ENCODE measurements around the gene NGEF. TPM values are rescaled to one million over a fixed set of nuclear protein-coding genes. Genes with fewer than 3 reads are reported as not detected.

NGEF gene
- polyA plus RNA-seq, 3 donors, result not detected

GRCh38 chr2:232873292-232873908 lies 139.7 kb downstream of the NGEF start:
- Histone ChIP-seq H3K27ac (ENCODE audit: low read depth in 1 of 2, low read length in 2 of 2) (no peak overlapping the region), H3K4me2 (replicated peaks; ENCODE audit: extremely low read depth, low read length, poor library complexity, severe bottlenecking) (no peak overlapping the region), H3K27me3 (ENCODE audit: control insufficient read depth in 2 of 2, insufficient read depth in 2 of 2, low read length in 2 of 2) (peaks cover 8 to 24% of the 10 kb centered on the region in 2 donors), H3K9me3 (replicated peaks in 1 of 2; ENCODE audit: control insufficient read depth in 1 of 2, insufficient read depth in 1 of 2, low read length in 2 of 2) (no peaks in the 10 kb centered on the region), H3K79me2 (ENCODE audit: insufficient read depth, low read length) (no peaks in the 10 kb centered on the region), H3K36me3 (replicated peaks in 1 of 2; ENCODE audit: control insufficient read depth in 1 of 2, insufficient read depth in 2 of 2, low read length in 2 of 2) (no peaks in the 10 kb centered on the region), H4K20me1 (ENCODE audit: insufficient read depth, low read length) (no peaks in the 10 kb centered on the region), H3K9ac (ENCODE audit: insufficient read depth, low read length, poor library complexity, severe bottlenecking) (no peak overlapping the region), H2AFZ (ENCODE audit: insufficient read depth, low read depth, low read length, poor library complexity, severe bottlenecking) (no peak overlapping the region), H3K4me3 (replicated peaks in 1 of 3; ENCODE audit: low read depth in 2 of 3, low read length in 3 of 3) (no peak overlapping the region), H3K4me1 (ENCODE audit: control insufficient read depth in 1 of 2, insufficient read depth in 2 of 2, low read length in 2 of 2) (peaks cover 17 to 30% of the 10 kb centered on the region in 2 donors)
- intact Hi-C loops (cut with micrococcal nuclease), result no loop called here
- peaks cover 0 to 7% (median 0%) of the 10 kb centered on the region in 7 donors for H3K9me3 Mint-ChIP-seq
- H3K4me1 Mint-ChIP-seq, result peaks cover 22% of the 10 kb centered on the region
- H3K27me3 Mint-ChIP-seq (ENCODE audit: low read depth in 3 of 3), result peaks cover 29 to 39% (median 32%) of the 10 kb centered on the region in 3 donors
- no peak for DNase-seq
- 98% methylated on average over 14 of the region's 14 CpGs for WGBS (ENCODE audit: insufficient coverage)
- no peak overlapping the region for H3K27ac Mint-ChIP-seq
- no peak overlapping the region for H3K4me3 Mint-ChIP-seq
- H3K36me3 Mint-ChIP-seq, result no peaks in the 10 kb centered on the region
- TF ChIP-seq CTCF (IDR thresholded peaks at IDR 0.05), result no peak

- no peak overlapping the region for H3K4me3 Mint-ChIP-seq
- H3K4me1 ChIP-seq (ENCODE audit: control insufficient read depth in 1 of 2, insufficient read depth in 2 of 2, low read length in 2 of 2), result peaks cover 17 to 30% of the 10 kb centered on the region in 2 donors
- no peak for TF ChIP-seq CTCF (IDR thresholded peaks at IDR 0.05)
- no peaks in the 10 kb centered on the region for H4K20me1 ChIP-seq (ENCODE audit: insufficient read depth, low read length)
- peaks cover 0 to 7% (median 0%) of the 10 kb centered on the region in 7 donors for H3K9me3 Mint-ChIP-seq
- no peak overlapping the region for H3K9ac ChIP-seq (ENCODE audit: insufficient read depth, low read length, poor library complexity, severe bottlenecking)
- H3K79me2 ChIP-seq (ENCODE audit: insufficient read depth, low read length), result no peaks in the 10 kb centered on the region
- peaks cover 26 to 33% (median 29%) of the 10 kb centered on the region in 3 donors for H3K27me3 Mint-ChIP-seq (ENCODE audit: low read depth in 3 of 3)
- 97% methylated on average over 9 of the region's 9 CpGs for WGBS (ENCODE audit: insufficient coverage)
- no peak overlapping the region for H2AFZ ChIP-seq (ENCODE audit: insufficient read depth, low read depth, low read length, poor library complexity, severe bottlenecking)
- H3K4me2 ChIP-seq (replicated peaks; ENCODE audit: extremely low read depth, low read length, poor library complexity, severe bottlenecking), result no peak overlapping the region
- no peaks in the 10 kb centered on the region for H3K36me3 Mint-ChIP-seq
- intact Hi-C loops (cut with micrococcal nuclease), result no loop called here
- no peak for DNase-seq
- H3K4me3 ChIP-seq (replicated peaks in 1 of 3; ENCODE audit: low read depth in 2 of 3, low read length in 3 of 3), result no peak overlapping the region
- no peaks in the 10 kb centered on the region for H3K9me3 ChIP-seq (replicated peaks in 1 of 2; ENCODE audit: control insufficient read depth in 1 of 2, insufficient read depth in 1 of 2, low read length in 2 of 2)
- H3K27me3 ChIP-seq (ENCODE audit: control insufficient read depth in 2 of 2, insufficient read depth in 2 of 2, low read length in 2 of 2), result peaks cover 8 to 24% of the 10 kb centered on the region in 2 donors
- no peak overlapping the region for H3K27ac ChIP-seq (ENCODE audit: low read depth in 1 of 2, low read length in 2 of 2)
- H3K27ac Mint-ChIP-seq, result peak overlapping the region in 1 of 7 donors; percentile 10
- H3K36me3 ChIP-seq (replicated peaks in 1 of 2; ENCODE audit: control insufficient read depth in 1 of 2, insufficient read depth in 2 of 2, low read length in 2 of 2), result no peaks in the 10 kb centered on the region
- H3K4me1 Mint-ChIP-seq, result peaks cover 22% of the 10 kb centered on the region
Observed at GRCh38 chr2:232872826-232873225, 140.2 kb downstream of the NGEF start.

Data from CD14-positive monocyte (primary cell).